IPS DF 6.9 (cell line): Measurements from ENCODE around the gene PDZD7.

ENCODE experiments used
- DNase-seq: peaks from one replicate; pipeline ENCODE4 v3.0.0-alpha.2; 2013; ENCODE audit warnings: low read depth, low spot score
- H3K27ac ChIP-seq: one replicate; pipeline ENCODE4 v1.5.1; 2013; ENCODE audit warnings: low read length, control low read depth
- H3K27me3 ChIP-seq: 2 replicates; pipeline ENCODE4 v1.6.1; 2013; ENCODE audit warnings: mild to moderate bottlenecking, low read length; ENCODE audit not compliant: control insufficient read depth, insufficient read depth
- H3K36me3 ChIP-seq: 2 replicates; pipeline ENCODE4 v1.6.1; 2013; ENCODE audit warnings: low read length; ENCODE audit not compliant: control insufficient read depth, insufficient read depth
- H3K4me1 ChIP-seq: 2 replicates; pipeline ENCODE4 v1.6.1; 2013; ENCODE audit warnings: low read length; ENCODE audit not compliant: control insufficient read depth, insufficient read depth
- H3K4me3 ChIP-seq: 2 replicates; pipeline ENCODE4 v1.5.1; 2013; ENCODE audit warnings: mild to moderate bottlenecking, low read length
- H3K9me3 ChIP-seq: 2 replicates; pipeline ENCODE4 v1.6.1; 2013; ENCODE audit warnings: low read length, inconsistent platforms; ENCODE audit not compliant: control insufficient read depth, insufficient read depth
- WGBS: extraction: QIAGEN DNeasy Blood & Tissue Kit; methylation state at CpG from one replicate; pipeline ENCODE4 v1.1.7; 2013; ENCODE audit warnings: mixed read lengths, missing lambda C conversion rate; ENCODE audit not compliant: insufficient read length, insufficient coverage; 5-methylcytosine and 5-hydroxymethylcytosine counted together

Gene PDZD7

DNA sequence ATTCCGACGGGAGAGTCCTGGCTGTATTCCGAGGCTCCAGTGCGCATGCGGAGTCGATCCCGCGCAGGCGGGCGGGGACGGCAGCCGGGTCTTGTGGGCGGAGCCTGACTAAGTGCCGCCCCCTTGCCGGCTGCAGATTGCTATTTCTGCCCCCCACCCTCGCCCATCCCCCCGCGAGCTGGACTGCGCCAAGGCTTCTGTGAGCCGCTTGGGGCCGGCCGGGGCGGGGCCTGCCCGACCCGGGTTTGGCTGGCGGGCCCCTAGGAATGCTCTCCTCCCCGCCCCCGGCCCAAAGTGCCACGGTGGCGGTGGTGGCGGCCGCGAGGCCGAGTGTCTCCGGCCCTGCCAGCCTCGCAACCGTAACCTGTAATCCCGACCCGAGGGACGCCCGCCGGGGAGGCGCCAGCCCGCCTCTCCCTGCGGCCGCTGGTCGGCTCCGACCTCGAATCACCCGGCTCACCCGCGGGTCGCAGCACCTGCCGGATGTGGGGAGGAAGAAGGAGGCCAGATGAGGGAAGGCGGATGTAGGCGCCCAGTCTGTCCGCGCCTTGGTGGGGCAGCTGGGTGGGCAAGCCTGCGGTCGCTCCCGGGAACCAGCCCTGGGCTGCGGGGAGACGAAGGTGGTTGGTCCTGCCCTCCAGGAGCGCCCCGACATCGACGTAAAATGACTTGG, 30.2 kb upstream of the PDZD7 start:
- Histone ChIP-seq H3K27ac (no peak overlapping the region), H3K9me3 (no peaks in the 10 kb centered on the region), H3K27me3 (peaks cover 40% of the 10 kb centered on the region), H3K36me3 (no peaks in the 10 kb centered on the region), H3K4me1 (peaks cover 11% of the 10 kb centered on the region), H3K4me3 (peak overlapping the region; percentile 64; the same call in 1 of the 2 replicates)
- WGBS, result no CpG with 5 or more reads among the region's 67 CpGs
- DNase-seq, result no peak

DNA sequence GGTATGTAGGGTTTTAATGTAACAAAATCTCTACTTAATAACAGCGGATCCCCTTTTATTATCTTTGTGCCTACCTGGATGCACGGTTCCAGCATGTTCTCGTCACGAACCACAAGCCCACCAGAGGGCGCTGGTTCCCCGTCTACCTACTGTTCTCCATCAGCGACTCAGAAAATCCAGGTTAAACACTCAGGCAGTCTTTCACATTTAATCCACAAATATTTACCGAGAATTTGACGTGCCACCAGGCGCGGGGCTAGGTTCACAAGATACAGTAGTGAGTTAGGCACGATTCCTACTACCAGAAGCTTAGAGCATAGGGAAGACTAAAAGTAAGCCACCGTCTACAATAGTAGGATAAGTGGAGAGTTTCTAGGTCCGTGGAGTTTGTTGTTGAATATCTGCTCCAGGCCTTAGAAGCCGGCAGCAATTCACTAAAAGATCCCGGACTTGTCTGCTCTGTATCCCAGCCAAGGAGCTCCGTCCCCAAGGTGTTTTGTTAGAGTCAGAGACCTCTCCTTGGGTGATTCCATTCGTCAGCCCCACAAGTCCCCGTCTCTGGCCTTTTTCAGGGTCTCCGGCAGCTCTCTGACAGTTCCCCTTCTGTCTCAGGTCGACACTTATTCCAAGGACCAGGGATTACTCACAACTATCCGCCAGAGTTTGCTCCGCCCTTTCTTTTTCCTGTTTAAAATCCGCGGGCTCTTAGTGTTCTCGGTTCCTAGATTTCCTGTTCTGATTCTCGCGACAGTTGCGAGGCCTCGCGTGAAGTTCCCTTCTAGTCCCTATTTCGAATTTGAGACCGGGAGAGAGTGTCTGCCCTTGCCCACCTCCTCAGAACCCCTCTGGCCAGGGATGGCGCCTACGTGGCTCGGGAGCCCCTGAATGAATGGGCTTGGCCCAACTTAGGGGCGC, 29.4 kb upstream of the PDZD7 start:
- H3K4me3 ChIP-seq, result peak overlapping the region; percentile 64; the same call in 1 of the 2 replicates
- no CpG with 5 or more reads among the region's 37 CpGs for WGBS
- no peak overlapping the region for H3K27ac ChIP-seq
- H3K36me3 ChIP-seq, result no peaks in the 10 kb centered on the region
- no peak for DNase-seq
- H3K9me3 ChIP-seq, result no peaks in the 10 kb centered on the region
- peaks cover 8% of the 10 kb centered on the region for H3K4me1 ChIP-seq
- peaks cover 32% of the 10 kb centered on the region for H3K27me3 ChIP-seq

DNA sequence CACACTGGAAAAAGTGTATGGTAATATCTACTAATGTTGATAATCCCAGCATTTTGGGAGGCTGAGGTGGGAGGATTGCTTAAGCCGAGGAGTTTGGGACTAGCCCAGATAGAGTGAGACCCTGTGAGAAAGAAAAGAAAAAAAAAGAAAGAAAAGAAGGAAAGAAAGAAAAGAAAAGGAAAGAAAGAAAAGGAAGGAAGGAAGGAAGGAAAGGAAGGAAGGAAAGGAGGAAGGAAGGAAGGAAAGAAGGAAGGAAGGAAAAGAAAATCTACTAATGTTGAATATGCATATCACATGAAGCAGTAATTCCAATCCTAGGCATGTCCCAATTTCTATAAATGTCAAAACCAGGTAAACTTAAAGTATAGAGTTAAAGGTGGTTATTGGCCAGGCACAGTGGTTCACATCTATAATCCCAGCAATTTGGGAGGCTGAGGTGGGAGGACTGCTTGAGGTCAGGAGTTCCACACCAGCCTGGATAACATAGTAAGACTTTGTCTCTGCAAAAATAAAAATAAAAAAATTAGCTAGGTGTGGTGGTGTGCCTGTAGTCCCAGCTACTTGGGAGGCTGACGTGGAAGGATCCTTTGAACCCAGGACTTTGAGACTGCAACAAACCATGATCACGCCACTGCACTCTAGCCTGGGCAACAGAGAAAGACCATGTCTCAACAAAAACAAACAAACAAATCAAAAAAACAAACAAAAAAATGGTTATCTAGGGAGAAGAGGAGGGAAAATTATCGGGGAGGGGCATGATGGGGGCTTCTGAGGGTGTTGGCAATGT, 25.6 kb upstream of the PDZD7 start:
- H3K36me3 ChIP-seq, result no peaks in the 10 kb centered on the region
- no peak overlapping the region for H3K27ac ChIP-seq
- H3K27me3 ChIP-seq, result no peaks in the 10 kb centered on the region
- H3K4me3 ChIP-seq, result no peak overlapping the region
- DNase-seq, result no peak
- WGBS, result no CpG with 5 or more reads among the region's 4 CpGs
- H3K9me3 ChIP-seq, result no peaks in the 10 kb centered on the region
- no peaks in the 10 kb centered on the region for H3K4me1 ChIP-seq

DNA sequence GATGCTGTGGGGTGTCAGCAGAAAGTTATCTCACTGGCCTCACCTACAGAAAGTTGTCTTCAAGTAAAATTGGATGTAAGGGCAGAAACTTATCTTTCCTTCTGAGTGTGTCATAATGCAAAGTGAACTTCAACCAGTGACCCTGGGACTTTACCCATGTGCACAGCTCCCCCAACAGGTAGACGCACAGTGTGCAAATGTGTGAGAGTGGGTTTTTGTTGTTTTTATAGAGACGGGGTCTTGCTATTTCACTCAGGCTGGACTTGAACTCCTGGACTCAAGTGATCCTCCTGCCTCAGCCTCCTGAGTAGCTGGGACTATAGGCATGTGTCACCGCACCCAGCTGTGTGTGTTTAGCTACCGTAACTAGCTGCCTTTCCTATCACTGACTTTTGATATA, 24.5 kb upstream of the PDZD7 start:
- DNase-seq, result no peak
- Histone ChIP-seq H3K4me3 (no peak overlapping the region), H3K4me1 (0 out of 2 replicates have a peak, but pooled peaks cover 4% of the 10 kb centered on the region), H3K9me3 (no peaks in the 10 kb centered on the region), H3K27ac (no peak overlapping the region), H3K36me3 (no peaks in the 10 kb centered on the region), H3K27me3 (peaks cover 7% of the 10 kb centered on the region; the same call in 1 of the 2 replicates)
- WGBS, result no CpG with 5 or more reads among the region's 4 CpGs

DNA sequence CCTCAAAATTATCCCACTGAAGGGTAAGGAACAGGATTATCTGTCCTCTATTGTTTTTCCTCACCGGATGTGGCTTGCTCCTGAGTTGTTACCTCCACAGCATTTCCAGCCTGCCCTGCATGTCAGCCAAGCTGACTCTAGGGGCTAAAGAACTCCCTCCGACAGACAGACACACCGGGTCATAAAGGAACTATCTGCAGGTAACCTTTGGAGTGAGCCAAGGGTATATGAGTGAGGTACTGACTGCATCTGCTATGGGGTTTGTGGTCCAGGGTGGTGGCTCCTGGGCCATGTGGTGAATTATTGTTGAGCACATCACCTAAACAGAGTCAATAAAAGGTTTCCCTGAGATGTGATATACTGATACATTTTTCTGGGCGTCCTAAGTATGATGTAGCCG, 23.9 kb upstream of the PDZD7 start:
- no CpG with 5 or more reads among the region's 5 CpGs for WGBS
- H3K27ac ChIP-seq, result no peak overlapping the region
- no peak overlapping the region for H3K4me3 ChIP-seq
- no peaks in the 10 kb centered on the region for H3K9me3 ChIP-seq
- H3K4me1 ChIP-seq, result peaks cover 5% of the 10 kb centered on the region; the same call in 1 of the 2 replicates
- peaks cover 10% of the 10 kb centered on the region; the same call in 1 of the 2 replicates for H3K27me3 ChIP-seq
- DNase-seq, result no peak
- no peaks in the 10 kb centered on the region for H3K36me3 ChIP-seq

DNA sequence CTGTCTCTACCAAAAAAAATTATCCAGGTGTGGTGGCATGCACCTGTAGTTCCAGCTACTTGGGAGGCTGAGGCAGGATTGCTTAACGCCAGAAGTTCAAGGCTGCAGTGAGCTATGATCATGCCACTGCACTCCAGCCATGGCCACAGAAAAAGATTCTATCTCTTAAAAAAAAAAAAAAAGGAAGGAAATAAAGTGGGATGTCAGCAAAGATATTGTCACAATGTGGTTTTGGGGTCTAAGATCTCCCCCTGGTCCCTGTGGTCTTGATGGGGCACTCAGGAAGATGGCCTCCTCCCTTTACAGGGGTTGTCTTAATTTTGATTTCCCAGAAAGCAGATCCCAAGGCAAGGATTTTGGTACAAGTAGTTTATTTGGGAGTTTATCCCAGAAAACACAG, 23.4 kb upstream of the PDZD7 start:
- H3K36me3 ChIP-seq, result no peaks in the 10 kb centered on the region
- no CpG with 5 or more reads among the region's 1 CpG for WGBS
- no peaks in the 10 kb centered on the region for H3K9me3 ChIP-seq
- H3K4me3 ChIP-seq, result no peak overlapping the region
- DNase-seq, result no peak
- peaks cover 5% of the 10 kb centered on the region; the same call in 1 of the 2 replicates for H3K4me1 ChIP-seq
- no peak overlapping the region for H3K27ac ChIP-seq
- H3K27me3 ChIP-seq, result peaks cover 15% of the 10 kb centered on the region

DNA sequence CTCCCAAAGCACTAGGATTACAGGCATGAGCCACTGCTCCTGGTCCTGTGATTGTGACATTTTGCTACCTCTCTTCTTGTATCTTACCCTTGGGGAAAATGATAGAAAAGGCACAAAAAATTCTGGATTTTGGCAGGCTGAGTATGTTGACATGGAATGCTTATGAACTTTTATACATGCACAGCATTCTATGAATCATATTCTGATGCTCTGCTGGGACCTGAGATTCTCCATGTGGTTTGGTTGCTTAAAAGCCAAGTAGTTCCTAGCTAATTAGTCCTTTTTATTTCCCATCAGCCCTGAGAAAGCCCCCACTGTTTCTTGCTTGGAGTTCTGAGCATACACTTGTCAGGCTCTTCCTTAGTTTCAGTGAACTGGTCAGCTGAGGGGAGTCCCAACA, 22.6 kb upstream of the PDZD7 start:
- H3K4me1 ChIP-seq, result peaks cover 5% of the 10 kb centered on the region; the same call in 1 of the 2 replicates
- no peak overlapping the region for H3K27ac ChIP-seq
- peaks cover 23% of the 10 kb centered on the region for H3K27me3 ChIP-seq
- H3K9me3 ChIP-seq, result no peaks in the 10 kb centered on the region
- no peak for DNase-seq
- H3K4me3 ChIP-seq, result no peak overlapping the region
- no peaks in the 10 kb centered on the region for H3K36me3 ChIP-seq

DNA sequence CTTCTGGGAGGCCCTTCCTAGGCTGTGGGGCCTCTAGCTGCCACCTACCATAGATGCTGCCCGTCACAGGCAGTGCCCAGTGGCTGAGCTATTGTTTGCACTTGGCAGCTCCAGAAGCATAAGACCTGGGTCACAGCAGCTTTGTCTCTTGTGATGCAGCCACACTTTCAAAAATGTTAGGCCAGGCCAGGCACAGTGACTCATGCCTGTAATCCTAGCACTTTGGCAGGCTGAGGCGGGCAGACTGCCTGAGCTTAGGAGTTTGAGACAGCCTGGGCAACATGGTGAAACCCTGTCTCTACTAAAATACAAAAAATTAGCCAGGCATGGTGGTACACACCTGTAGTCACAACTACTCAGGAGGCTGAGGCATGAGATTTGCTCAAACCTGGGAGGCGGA, 21.4 kb upstream of the PDZD7 start:
- Histone ChIP-seq H3K4me1 (peaks cover 5% of the 10 kb centered on the region; the same call in 1 of the 2 replicates), H3K9me3 (no peaks in the 10 kb centered on the region), H3K27ac (no peak overlapping the region), H3K4me3 (no peak overlapping the region), H3K36me3 (no peaks in the 10 kb centered on the region), H3K27me3 (peaks cover 36% of the 10 kb centered on the region)
- no CpG with 5 or more reads among the region's 3 CpGs for WGBS
- no peak for DNase-seq

GRCh38 chr10:101050208-101051069, 19.5 kb upstream of the PDZD7 start:
- Histone ChIP-seq H3K9me3 (no peaks in the 10 kb centered on the region), H3K36me3 (no peaks in the 10 kb centered on the region), H3K27me3 (peaks cover 45% of the 10 kb centered on the region), H3K4me3 (no peak overlapping the region), H3K27ac (no peak overlapping the region), H3K4me1 (peaks cover 7% of the 10 kb centered on the region; the same call in 1 of the 2 replicates)
- WGBS, result no CpG with 5 or more reads among the region's 42 CpGs
- no peak for DNase-seq
